Cardiac muscle cell (in vitro differentiated cells and primary cell): Measurements from ENCODE around the gene AK9. TPM values are rescaled to one million over a fixed set of nuclear protein-coding genes. Genes with fewer than 3 reads are reported as not detected.
A peak's percentile ranks its signal among the peaks of the same experiment; 100 is the strongest.

Experiments
- DNase-seq, 2 donors: peaks; one replicate each; pipeline versions ENCODE4 v3.0.0 to v3.0.0-alpha.2; 2010 to 2017; ENCODE audit warnings: low read depth in 1 of 2, low spot score in 1 of 2
- H3K27ac ChIP-seq: fragments of 200-600 bp; sonication (generic); 2 replicates; pipeline ENCODE4 v1.5.1; 2016
- H3K27me3 ChIP-seq: fragments of 200-600 bp; sonication (generic); 2 replicates; pipeline ENCODE4 v1.6.0; 2016; ENCODE audit warnings: control low read depth
- H3K36me3 ChIP-seq: fragments of 200-600 bp; sonication (generic); 2 replicates; pipeline ENCODE4 v1.5.1; 2016; ENCODE audit warnings: control low read depth
- H3K4me1 ChIP-seq: fragments of 200-600 bp; sonication (generic); 2 replicates; pipeline ENCODE4 v1.8.1; 2017; ENCODE audit warnings: low read depth, mild to moderate bottlenecking, mixed run types
- H3K4me3 ChIP-seq: fragments of 200-600 bp; sonication (generic); 2 replicates; pipeline ENCODE4 v1.5.1; 2016; ENCODE audit warnings: mild to moderate bottlenecking
- H3K9me3 ChIP-seq: fragments of 200-600 bp; sonication (generic); 2 replicates; pipeline ENCODE4 v1.5.1; 2017; ENCODE audit warnings: low read depth, mild to moderate bottlenecking, control low read depth
- CTCF ChIP-seq: IDR thresholded peaks from 2 replicates; pipeline ENCODE4 v1.5.1; 2012; ENCODE audit warnings: low read depth, mild to moderate bottlenecking, low read length
- polyA plus RNA-seq: library from polyadenylated mRNA; unstranded; fragments of >200 nt; fragmentation: Nextera tagmentation; extraction: Ambion mirVana; gene quantifications from 2 replicates; pipeline ENCODE4 v1.2.1, GENCODE V29; 2016
- total RNA-seq: library from RNA; depleted of rRNA; stranded (reverse); fragments of >200 nt; gene quantifications from 2 replicates; pipeline ENCODE4 v1.2.3, GENCODE V29; 2016

Gene AK9
- total and polyA plus RNA-seq, 2 experiments from 2014 or later: 8.3 to 18.6 TPM

DNA sequence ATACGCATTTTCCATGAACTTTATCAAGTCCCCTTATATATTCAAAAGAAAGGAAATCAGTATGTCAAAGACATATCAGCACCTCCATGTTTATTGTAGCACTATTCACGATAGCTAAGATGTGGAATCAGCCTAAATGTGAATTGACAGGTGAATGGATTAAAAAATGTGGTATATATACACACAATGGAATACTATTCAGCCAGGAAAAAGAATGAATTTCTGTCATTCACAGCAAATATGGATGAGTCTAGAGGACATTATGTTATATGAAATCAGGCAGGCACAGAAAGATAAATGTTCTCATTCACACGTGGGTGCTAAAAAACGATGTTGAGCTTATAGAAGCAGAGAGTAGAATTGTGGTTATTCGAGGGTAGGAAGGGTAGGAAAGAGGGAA is 5.4 kb upstream of the AK9 start:
- Histone ChIP-seq H3K9me3 (no peaks in the 10 kb centered on the region), H3K4me3 (no peak overlapping the region), H3K4me1 (peaks cover 3% of the 10 kb centered on the region), H3K36me3 (no peaks in the 10 kb centered on the region), H3K27me3 (no peaks in the 10 kb centered on the region), H3K27ac (no peak overlapping the region)
- DNase-seq: no peak
- no peak for TF ChIP-seq CTCF

DNA sequence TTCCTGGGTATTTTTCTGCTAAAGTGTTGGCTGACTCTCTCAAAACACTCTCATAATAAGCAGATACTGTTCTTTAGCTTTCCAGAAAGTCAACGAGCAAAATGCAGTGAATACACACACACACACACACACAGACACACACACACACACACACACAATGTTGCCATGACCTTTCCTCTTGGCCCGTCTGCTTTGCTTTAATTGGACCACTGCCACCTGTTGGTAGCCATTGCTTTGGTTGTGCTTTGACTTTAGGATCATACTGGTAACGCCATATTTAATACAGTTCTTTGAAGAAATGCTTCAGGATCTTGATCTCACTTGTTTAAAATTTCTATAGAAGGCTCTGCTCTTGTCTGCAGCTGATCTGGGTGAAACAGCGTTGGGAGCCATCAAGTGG is 4.5 kb upstream of the AK9 start:
- Histone ChIP-seq H3K27me3 (no peaks in the 10 kb centered on the region), H3K4me3 (no peak overlapping the region), H3K36me3 (no peaks in the 10 kb centered on the region), H3K9me3 (no peaks in the 10 kb centered on the region), H3K27ac (no peak overlapping the region), H3K4me1 (peaks cover 3% of the 10 kb centered on the region)
- no peak for TF ChIP-seq CTCF
- no peak for DNase-seq

GRCh38 chr6:109693111-109693510 is 2.1 kb upstream of the AK9 start:
- H3K27me3 ChIP-seq: peaks cover 9% of the 10 kb centered on the region
- H3K27ac ChIP-seq: no peak overlapping the region
- DNase-seq: no peak
- peaks cover 3% of the 10 kb centered on the region for H3K4me1 ChIP-seq
- no peaks in the 10 kb centered on the region for H3K36me3 ChIP-seq
- no peak for TF ChIP-seq CTCF
- no peaks in the 10 kb centered on the region for H3K9me3 ChIP-seq
- no peak overlapping the region for H3K4me3 ChIP-seq

GRCh38 chr6:109690373-109690736 is 647 bp downstream of the AK9 start:
- H3K27me3 ChIP-seq: peaks cover 9% of the 10 kb centered on the region
- H3K4me3 ChIP-seq: peak overlapping the region; percentile 82
- peak in 1 of 2 donors; percentile 74 for DNase-seq
- no peaks in the 10 kb centered on the region for H3K36me3 ChIP-seq
- TF ChIP-seq CTCF: no peak
- H3K27ac ChIP-seq: peak overlapping the region; percentile 95
- peaks cover 3% of the 10 kb centered on the region for H3K4me1 ChIP-seq
- H3K9me3 ChIP-seq: no peaks in the 10 kb centered on the region

- TF ChIP-seq CTCF: no peak
- Histone ChIP-seq H3K27me3 (peaks cover 9% of the 10 kb centered on the region), H3K4me1 (peaks cover 3% of the 10 kb centered on the region), H3K27ac (no peak overlapping the region), H3K4me3 (no peak overlapping the region), H3K36me3 (no peaks in the 10 kb centered on the region), H3K9me3 (no peaks in the 10 kb centered on the region)
- peak in 1 of 2 donors; percentile 93 for DNase-seq
Observed at GRCh38 chr6:109687271-109687761, 3.7 kb downstream of the AK9 start.
